Aorta (tissue), 5 donors: ENCODE data around the gene GDF15. TPM values are rescaled to one million over a fixed set of nuclear protein-coding genes. Genes with fewer than 3 reads are reported as not detected.

Experiments
- ATAC-seq: fragments of 200-7000 bp; cut with Tn5 transposase; one replicate; pipeline ENCODE4 v1.9.1; 2022; ENCODE audit warnings: moderate library complexity; ENCODE audit not compliant: low FRiP score
- DNase-seq, 2 donors: peaks; one replicate each; pipeline ENCODE4 v3.0.0-alpha.2; 2020
- H3K27ac ChIP-seq, 2 donors: one replicate each; pipeline ENCODE4 v1.5.1; 2013; ENCODE audit warnings: low read length in 2 of 2, mild to moderate bottlenecking in 2 of 2, moderate library complexity in 2 of 2, control low read depth in 1 of 2, inconsistent platforms in 1 of 2, low read depth in 1 of 2
- H3K27me3 ChIP-seq, 2 donors: one replicate each; pipeline ENCODE4 v1.6.1; 2013; ENCODE audit warnings: control low read depth in 1 of 2, low read length in 1 of 2, mild to moderate bottlenecking in 1 of 2, moderate library complexity in 1 of 2; ENCODE audit not compliant: insufficient read depth in 2 of 2, control insufficient read depth in 1 of 2
- H3K36me3 ChIP-seq, 2 donors: one replicate each; pipeline ENCODE4 v1.6.1; 2013; ENCODE audit warnings: control low read depth in 1 of 2, low read length in 1 of 2, mild to moderate bottlenecking in 1 of 2; ENCODE audit not compliant: insufficient read depth in 2 of 2, control insufficient read depth in 1 of 2
- H3K4me1 ChIP-seq, 2 donors: one replicate each; pipeline ENCODE4 v1.6.1; 2013; ENCODE audit warnings: low read length in 2 of 2, control low read depth in 1 of 2, mild to moderate bottlenecking in 1 of 2, moderate library complexity in 1 of 2; ENCODE audit not compliant: insufficient read depth in 2 of 2, control insufficient read depth in 1 of 2
- H3K4me3 ChIP-seq, 2 donors: one replicate each; pipeline ENCODE4 v1.5.1; 2013; ENCODE audit warnings: low read length in 2 of 2, control low read depth in 1 of 2, mild to moderate bottlenecking in 1 of 2
- H3K9me3 ChIP-seq: one replicate; pipeline ENCODE4 v1.6.1; 2013; ENCODE audit warnings: mild to moderate bottlenecking, low read length; ENCODE audit not compliant: control insufficient read depth
- WGBS, 2 donors: extraction: QIAGEN DNeasy Blood & Tissue Kit; methylation state at CpG; one replicate each; pipeline ENCODE4 v1.1.7; 2013; 5-methylcytosine and 5-hydroxymethylcytosine counted together
- intact Hi-C, 2 donors: fragments of 100-400 bp; cut with DNase I; formaldehyde crosslinking; loops; one replicate each; pipeline versions ENCODE4 v1.14.2 to v1.15.0; 2022
- long read RNA-seq, 2 donors: library from polyadenylated mRNA; unstranded; transcript quantifications; one replicate each; pipeline ENCODE4 v2.0.0, GENCODE V29; 2020 to 2021
- polyA plus RNA-seq, 2 donors: library from polyadenylated mRNA; stranded (reverse); fragments of 200-250 nt; gene quantifications; one replicate each; pipeline ENCODE4 v1.2.3, GENCODE V29; 2013
- total RNA-seq, 2 donors: library from RNA; stranded (reverse); fragmentation: NEBNext Ultra II Directional; extraction: Animal tissue kit (Norgen Biotek cat#: 25700); gene quantifications; one replicate each; pipeline ENCODE4 v1.2.1, GENCODE V29; 2021
- donor health status: healthy with polysubstance abuse.
- donor health status: Bipolar disorder and iron deficiency.
- donor health status: DM: no; HTN: no; CAD: no.
- donor health status: DM: no; HTN: no; CAD: no.
- donor health status: DM: yes; HTN: yes; CAD: no.

The GDF15 gene
- 1 to 10 TPM; 4.2 to 9.8 TPM for total RNA-seq
- polyA plus RNA-seq: 1 to 10 TPM; 2.8 to 3.2 TPM
- long read RNA-seq, donor 1, partial matches to known transcripts: 0 of 2 reads
- long read RNA-seq, donor 1, other reads (novel, unspliced or antisense): 0 of 2 reads
- long read RNA-seq, donor 2, partial matches to known transcripts: 1 of 2 reads
- long read RNA-seq, donor 2, other reads (novel, unspliced or antisense): 1 of 2 reads

- intact Hi-C loops: loop anchor here in 1 of 2 donors (5.0 kb wide), 1 partner anchor 34 kb away; no protein-coding TSS in a partner anchor
- H3K4me1 ChIP-seq: no peaks in the 10 kb centered on the region
Measured at GRCh38 chr19:18385675-18386542, at the start of gene GDF15. Gene GDF15 (plus strand): TSS chr19:18386158. CDS start chr19:18386190, 32 bp downstream.

GRCh38 chr19:18338541-18338940 is 47.4 kb upstream of the GDF15 start:
- H3K27me3 ChIP-seq: no peaks in the 10 kb centered on the region
- intact Hi-C loops: loop anchor here in 1 of 2 donors (10.0 kb wide), 1 partner anchor 124 kb away; no protein-coding TSS in a partner anchor
- H3K4me1 ChIP-seq: no peaks in the 10 kb centered on the region
- WGBS, 2 donors: 39 to 43% methylated on average over 9 of the region's 9 CpGs
- ATAC-seq (no peak), DNase-seq (no peak)
- no peak overlapping the region for H3K27ac ChIP-seq
- no peaks in the 10 kb centered on the region for H3K9me3 ChIP-seq
- H3K4me3 ChIP-seq: no peak overlapping the region
- H3K36me3 ChIP-seq: no peaks in the 10 kb centered on the region

More at GRCh38 chr19:18385675-18386542, at the start of gene GDF15:
- DNase-seq (peak; percentile 84 to 85), ATAC-seq (peak; percentile 70)
- no peaks in the 10 kb centered on the region for H3K9me3 ChIP-seq
- H3K36me3 ChIP-seq: no peaks in the 10 kb centered on the region
- WGBS, 2 donors: 34 to 35% methylated on average over 33 of the region's 33 CpGs
- H3K27me3 ChIP-seq: peaks cover 0 to 2% of the 10 kb centered on the region in 2 donors
- no peak within 1 kb of the TSS for H3K4me3 ChIP-seq
- H3K27ac ChIP-seq: no peak within 1 kb of the TSS

- H3K9me3 ChIP-seq: no peaks in the 10 kb centered on the region
- ATAC-seq: no peak
- intact Hi-C loops: loop anchor here in 1 of 2 donors (10.0 kb wide), 1 partner anchor 125 kb away; no protein-coding TSS in a partner anchor
Measured at GRCh38 chr19:18339723-18340122, 46.2 kb upstream of the GDF15 start.

GRCh38 chr19:18340190-18340989 is 45.6 kb upstream of the GDF15 start, which contains the start of gene PGPEP1:
Gene PGPEP1 (plus strand): TSS chr19:18340598. CDS start chr19:18340682, 84 bp downstream.
- Histone ChIP-seq H3K36me3 (no peaks in the 10 kb centered on the region), H3K4me3 (peak within 1 kb of the TSS; percentile 55 to 95), H3K9me3 (no peaks in the 10 kb centered on the region), H3K27me3 (no peaks in the 10 kb centered on the region), H3K27ac (peak within 1 kb of the TSS in 1 of 2 donors; percentile 81), H3K4me1 (no peaks in the 10 kb centered on the region)
- peak; percentile 84 to 90 for DNase-seq
- intact Hi-C loops: no loop called here
- ATAC-seq: peak; percentile 86
- 5 to 7% methylated on average over 48 to 69 of the region's 69 CpGs for WGBS, 2 donors

More at GRCh38 chr19:18339723-18340122, 46.2 kb upstream of the GDF15 start:
- H3K4me1 ChIP-seq: no peaks in the 10 kb centered on the region
- DNase-seq: no peak
- H3K27ac ChIP-seq: no peak overlapping the region
- no peaks in the 10 kb centered on the region for H3K27me3 ChIP-seq
- no peaks in the 10 kb centered on the region for H3K36me3 ChIP-seq
- no peak overlapping the region for H3K4me3 ChIP-seq
- 52 to 60% methylated on average over 6 of the region's 6 CpGs for WGBS, 2 donors

GRCh38 chr19:18340990-18341868 is 44.7 kb upstream of the GDF15 start:
- H3K9me3 ChIP-seq: no peaks in the 10 kb centered on the region
- peak overlapping the region; percentile 55 to 95 for H3K4me3 ChIP-seq
- DNase-seq (peak; percentile 72 to 88), ATAC-seq (peak; percentile 66)
- no peaks in the 10 kb centered on the region for H3K27me3 ChIP-seq
- no peaks in the 10 kb centered on the region for H3K36me3 ChIP-seq
- WGBS, 2 donors: 0 to 2% methylated on average over 17 to 18 of the region's 18 CpGs
- intact Hi-C loops: no loop called here
- peak overlapping the region in 1 of 2 donors; percentile 81 for H3K27ac ChIP-seq
- no peaks in the 10 kb centered on the region for H3K4me1 ChIP-seq

GRCh38 chr19:18342090-18342632 is 43.8 kb upstream of the GDF15 start:
- H3K27ac ChIP-seq: no peak overlapping the region
- no peaks in the 10 kb centered on the region for H3K9me3 ChIP-seq
- no peaks in the 10 kb centered on the region for H3K27me3 ChIP-seq
- ATAC-seq (no peak), DNase-seq (no peak)
- H3K36me3 ChIP-seq: no peaks in the 10 kb centered on the region
- WGBS, 2 donors: 80% methylated on average over 8 of the region's 8 CpGs
- intact Hi-C loops: no loop called here
- no peak overlapping the region for H3K4me3 ChIP-seq
- H3K4me1 ChIP-seq: no peaks in the 10 kb centered on the region

- H3K27ac ChIP-seq: no peak overlapping the region
- no peaks in the 10 kb centered on the region for H3K36me3 ChIP-seq
- DNase-seq (no peak), ATAC-seq (no peak)
- intact Hi-C loops: no loop called here
- no peaks in the 10 kb centered on the region for H3K9me3 ChIP-seq
- no peaks in the 10 kb centered on the region for H3K4me1 ChIP-seq
- WGBS, 2 donors: 64 to 70% methylated on average over 13 of the region's 13 CpGs
- H3K4me3 ChIP-seq: no peak overlapping the region
- H3K27me3 ChIP-seq: no peaks in the 10 kb centered on the region
Measured at GRCh38 chr19:18344582-18344950, 41.4 kb upstream of the GDF15 start.
